ENCODE results near the gene SPANXN3.

SPANXN3 gene

DNA sequence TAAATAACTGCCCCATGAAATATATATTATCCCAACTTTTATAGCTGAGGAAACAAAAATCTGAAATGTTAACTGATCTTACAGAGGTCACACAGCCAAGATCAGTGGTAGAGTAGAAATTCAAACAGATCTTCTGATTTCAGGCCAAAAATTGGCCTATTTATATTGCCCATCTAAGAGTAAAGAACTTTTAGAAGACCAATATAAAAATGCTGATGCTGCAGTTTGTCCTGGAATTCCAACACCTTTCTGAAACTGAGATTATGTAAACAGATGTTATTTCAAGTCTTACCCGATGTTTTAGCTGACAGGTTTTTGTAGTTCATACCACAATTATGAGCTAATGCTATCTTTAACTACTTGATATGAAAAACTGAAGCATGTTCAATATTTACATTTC is 51.1 kb downstream of the SPANXN3 start:
- Histone ChIP-seq H4K20me1 (ENCODE audit: low read depth, low read length) (no peaks in the 10 kb centered on the region), H3K9ac (ENCODE audit: low read length) (no peak overlapping the region), H3K27me3 (ENCODE audit: low read length) (no peaks in the 10 kb centered on the region), H3K79me2 (ENCODE audit: insufficient read depth, low read length) (no peaks in the 10 kb centered on the region), H3K4me3 (ENCODE audit: insufficient read depth, low read length, poor library complexity, severe bottlenecking) (no peak overlapping the region), H3K9me3 (ENCODE audit: insufficient read depth, low read length) (no peaks in the 10 kb centered on the region), H3K9me2 (replicated peaks; ENCODE audit: insufficient read depth, low read length) (no peaks in the 10 kb centered on the region), H3K4me2 (ENCODE audit: low read depth, low read length, poor library complexity, severe bottlenecking) (no peak overlapping the region), H2AFZ (ENCODE audit: low read depth, low read length, severe bottlenecking) (no peak overlapping the region), H3F3A (ENCODE audit: insufficient read depth) (no peaks in the 10 kb centered on the region), H3K27ac (ENCODE audit: low read depth, low read length) (no peak overlapping the region), H3K36me3 (ENCODE audit: low read length) (no peaks in the 10 kb centered on the region)
- TF ChIP-seq, protein P1, sequence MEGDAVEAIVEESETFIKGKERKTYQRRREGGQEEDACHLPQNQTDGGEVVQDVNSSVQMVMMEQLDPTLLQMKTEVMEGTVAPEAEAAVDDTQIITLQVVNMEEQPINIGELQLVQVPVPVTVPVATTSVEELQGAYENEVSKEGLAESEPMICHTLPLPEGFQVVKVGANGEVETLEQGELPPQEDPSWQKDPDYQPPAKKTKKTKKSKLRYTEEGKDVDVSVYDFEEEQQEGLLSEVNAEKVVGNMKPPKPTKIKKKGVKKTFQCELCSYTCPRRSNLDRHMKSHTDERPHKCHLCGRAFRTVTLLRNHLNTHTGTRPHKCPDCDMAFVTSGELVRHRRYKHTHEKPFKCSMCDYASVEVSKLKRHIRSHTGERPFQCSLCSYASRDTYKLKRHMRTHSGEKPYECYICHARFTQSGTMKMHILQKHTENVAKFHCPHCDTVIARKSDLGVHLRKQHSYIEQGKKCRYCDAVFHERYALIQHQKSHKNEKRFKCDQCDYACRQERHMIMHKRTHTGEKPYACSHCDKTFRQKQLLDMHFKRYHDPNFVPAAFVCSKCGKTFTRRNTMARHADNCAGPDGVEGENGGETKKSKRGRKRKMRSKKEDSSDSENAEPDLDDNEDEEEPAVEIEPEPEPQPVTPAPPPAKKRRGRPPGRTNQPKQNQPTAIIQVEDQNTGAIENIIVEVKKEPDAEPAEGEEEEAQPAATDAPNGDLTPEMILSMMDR (IDR thresholded peaks at IDR 0.05; ENCODE audit: insufficient read depth, low read length, poor library complexity, severe bottlenecking) = no peak
- TF ChIP-seq EZH2phosphoT487 (conservative IDR thresholded peaks at IDR 0.05; ENCODE audit: low read length) = no peak

DNA sequence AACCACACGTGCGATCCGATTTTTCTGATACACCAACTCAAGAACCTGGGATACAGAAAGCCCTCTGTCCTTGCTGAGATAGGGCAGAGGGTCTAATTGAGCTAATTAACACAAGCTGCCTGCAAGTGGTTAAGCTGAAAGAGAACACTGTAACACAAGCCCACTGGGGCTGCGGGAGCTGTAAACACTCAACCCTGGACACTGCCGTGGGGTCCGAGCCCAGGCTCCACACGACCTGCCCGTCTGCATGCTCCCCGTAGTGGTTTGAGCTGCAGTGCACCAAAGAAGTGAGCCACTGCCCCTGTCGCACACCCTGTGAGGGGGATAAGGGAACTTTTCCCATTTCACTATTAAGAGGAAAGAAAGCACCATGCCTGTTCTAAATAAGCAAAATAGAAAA is 54.6 kb downstream of the SPANXN3 start:
- Histone ChIP-seq H3F3A (ENCODE audit: insufficient read depth) (no peaks in the 10 kb centered on the region), H3K79me2 (ENCODE audit: insufficient read depth, low read length) (no peaks in the 10 kb centered on the region), H3K4me3 (ENCODE audit: insufficient read depth, low read length, poor library complexity, severe bottlenecking) (no peak overlapping the region), H3K9ac (ENCODE audit: low read length) (no peak overlapping the region), H3K9me2 (replicated peaks; ENCODE audit: insufficient read depth, low read length) (no peaks in the 10 kb centered on the region), H3K4me2 (ENCODE audit: low read depth, low read length, poor library complexity, severe bottlenecking) (no peak overlapping the region), H4K20me1 (ENCODE audit: low read depth, low read length) (no peaks in the 10 kb centered on the region), H3K27ac (ENCODE audit: low read depth, low read length) (no peak overlapping the region), H3K27me3 (ENCODE audit: low read length) (no peaks in the 10 kb centered on the region), H3K9me3 (ENCODE audit: insufficient read depth, low read length) (no peaks in the 10 kb centered on the region), H3K36me3 (ENCODE audit: low read length) (no peaks in the 10 kb centered on the region), H2AFZ (ENCODE audit: low read depth, low read length, severe bottlenecking) (no peak overlapping the region)
- TF ChIP-seq EZH2phosphoT487 (conservative IDR thresholded peaks at IDR 0.05; ENCODE audit: low read length) = no peak
- TF ChIP-seq, protein P1 (IDR thresholded peaks at IDR 0.05; ENCODE audit: insufficient read depth, low read length, poor library complexity, severe bottlenecking) = no peak

DNA sequence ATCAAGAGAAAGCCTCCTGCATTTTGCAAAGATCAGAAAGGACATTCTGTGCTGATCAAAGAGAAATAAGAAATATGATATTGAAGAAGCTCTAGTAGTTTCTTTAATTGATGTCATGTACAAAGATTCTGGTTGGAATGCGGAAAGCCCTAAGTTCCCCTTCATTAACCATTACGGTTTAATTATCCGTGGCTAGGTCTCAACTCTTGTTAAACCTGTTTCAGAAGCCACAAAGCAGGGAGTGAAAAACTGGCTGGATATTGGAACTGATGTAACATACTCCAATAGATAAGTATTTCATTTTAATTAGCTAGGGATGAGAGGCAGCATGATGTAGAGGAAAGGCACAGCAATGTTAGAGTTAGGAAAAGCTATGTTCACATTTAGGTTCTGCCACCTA is 55.7 kb downstream of the SPANXN3 start:
- H3K9me3 ChIP-seq (ENCODE audit: insufficient read depth, low read length) = no peaks in the 10 kb centered on the region

More for the DNA sequence above, 55.7 kb downstream of the SPANXN3 start:
- no peak for TF ChIP-seq EZH2phosphoT487 (conservative IDR thresholded peaks at IDR 0.05; ENCODE audit: low read length)
- TF ChIP-seq, protein P1 (IDR thresholded peaks at IDR 0.05; ENCODE audit: insufficient read depth, low read length, poor library complexity, severe bottlenecking) = no peak
- H3F3A ChIP-seq (ENCODE audit: insufficient read depth) = no peaks in the 10 kb centered on the region
- H2AFZ ChIP-seq (ENCODE audit: low read depth, low read length, severe bottlenecking) = no peak overlapping the region
- H3K9ac ChIP-seq (ENCODE audit: low read length) = no peak overlapping the region
- H3K9me2 ChIP-seq (replicated peaks; ENCODE audit: insufficient read depth, low read length) = no peaks in the 10 kb centered on the region
- no peak overlapping the region for H3K27ac ChIP-seq (ENCODE audit: low read depth, low read length)
- no peaks in the 10 kb centered on the region for H3K36me3 ChIP-seq (ENCODE audit: low read length)
- no peak overlapping the region for H3K4me3 ChIP-seq (ENCODE audit: insufficient read depth, low read length, poor library complexity, severe bottlenecking)
- no peaks in the 10 kb centered on the region for H3K79me2 ChIP-seq (ENCODE audit: insufficient read depth, low read length)
- H3K4me2 ChIP-seq (ENCODE audit: low read depth, low read length, poor library complexity, severe bottlenecking) = no peak overlapping the region
- H3K27me3 ChIP-seq (ENCODE audit: low read length) = no peaks in the 10 kb centered on the region
- H4K20me1 ChIP-seq (ENCODE audit: low read depth, low read length) = no peaks in the 10 kb centered on the region

Data from SU-DHL-6 (cell line).